ENCODE measurements around the gene PARD3B. TPM values are rescaled to one million over a fixed set of nuclear protein-coding genes. Genes with fewer than 3 reads are reported as not detected.

Gene PARD3B
- total and polyA plus RNA-seq, 2 of the 13 experiments (the other 11 are each of a cell fraction or from before 2014, with no cell fraction given) = 0.71 to 2.3 TPM

GRCh38 chr2:205610437-205610836 lies 1065.2 kb downstream of the PARD3B start:
- H4K20me1 ChIP-seq (ENCODE audit: insufficient read depth, low read length) = no peaks in the 10 kb centered on the region
- H3K79me2 ChIP-seq (ENCODE audit: insufficient read depth, low read length) = no peaks in the 10 kb centered on the region
- H3K9ac ChIP-seq (ENCODE audit: insufficient read depth, low read depth, low read length) = no peak overlapping the region
- in situ Hi-C loops (cut with HindIII; ENCODE audit: extremely low pct_ligation_motif_present, low pct_unique_long_range_greater_than_20kb) = no loop called here
- H3K9me3 ChIP-seq (ENCODE audit: low read length) = no peaks in the 10 kb centered on the region
- H3K36me3 ChIP-seq (replicated peaks in 1 of 2; ENCODE audit: control insufficient read depth in 1 of 2, insufficient read depth in 2 of 2, low read length in 2 of 2) = no peaks in the 10 kb centered on the region
- POLR2A ChIA-PET = no interaction called here
- no peak overlapping the region for H3K4me2 ChIP-seq (ENCODE audit: low read depth, low read length)
- H3K27me3 ChIP-seq (ENCODE audit: control insufficient read depth in 1 of 2, insufficient read depth in 2 of 2, low read length in 2 of 2) = no peaks in the 10 kb centered on the region
- H3K27ac ChIP-seq (ENCODE audit: extremely low read length, insufficient read depth, low read length) = no peak overlapping the region
- H3K4me3 ChIP-seq (replicated peaks in 1 of 3; ENCODE audit: insufficient read depth in 1 of 3, low read depth in 2 of 3, low read length in 3 of 3) = no peak overlapping the region
- WGBS (ENCODE audit: low lambda C conversion rate) = 37% methylated on average over 1 of the region's 1 CpG
- H3K4me1 ChIP-seq (ENCODE audit: insufficient read depth, low read length) = no peaks in the 10 kb centered on the region
- ATAC-seq (no peak), DNase-seq (ENCODE audit: low spot score) (no peak), FAIRE-seq (no peak)
- BruUV-seq (replicated peaks) = no TSS peak
- intact Hi-C loops (cut with micrococcal nuclease; ENCODE audit: unreplicated experiment) = no loop called here
- no peak overlapping the region for H2AFZ ChIP-seq (ENCODE audit: low read length)
- TF ChIP-seq DNMT3B (CRISPR knock-in tag; conservative IDR thresholded peaks at IDR 0.05) = no peak
- no peak for TF ChIP-seq HNRNPUL1 (IDR thresholded peaks at IDR 0.05; ENCODE audit: low read depth, low read length)
- no peak for TF ChIP-seq THAP9 (CRISPR knock-in tag; IDR thresholded peaks at IDR 0.05; ENCODE audit: borderline replicate concordance)
- no peak for TF ChIP-seq ZBTB21 (CRISPR knock-in tag; IDR thresholded peaks at IDR 0.05)
- TF ChIP-seq ZNF839 (CRISPR knock-in tag; IDR thresholded peaks at IDR 0.05; ENCODE audit: borderline replicate concordance) = no peak
- CTCF ChIA-PET (ENCODE audit: low intra/inter-chr PET ratio, low total read pairs) = no interaction called here

- Histone ChIP-seq H4K20me1 (ENCODE audit: insufficient read depth, low read length) (no peaks in the 10 kb centered on the region), H3K9ac (ENCODE audit: insufficient read depth, low read depth, low read length) (no peak overlapping the region), H3K36me3 (replicated peaks in 1 of 2; ENCODE audit: control insufficient read depth in 1 of 2, insufficient read depth in 2 of 2, low read length in 2 of 2) (no peaks in the 10 kb centered on the region), H3K4me2 (ENCODE audit: low read depth, low read length) (no peak overlapping the region), H3K9me3 (ENCODE audit: low read length) (no peaks in the 10 kb centered on the region), H3K4me1 (ENCODE audit: insufficient read depth, low read length) (no peaks in the 10 kb centered on the region), H3K27me3 (ENCODE audit: control insufficient read depth in 1 of 2, insufficient read depth in 2 of 2, low read length in 2 of 2) (no peaks in the 10 kb centered on the region), H2AFZ (ENCODE audit: low read length) (no peak overlapping the region), H3K27ac (ENCODE audit: extremely low read length, insufficient read depth, low read length) (no peak overlapping the region), H3K79me2 (ENCODE audit: insufficient read depth, low read length) (no peaks in the 10 kb centered on the region), H3K4me3 (replicated peaks in 1 of 3; ENCODE audit: insufficient read depth in 1 of 3, low read depth in 2 of 3, low read length in 3 of 3) (no peak overlapping the region)
- DNase-seq (ENCODE audit: low spot score) (no peak), FAIRE-seq (no peak), ATAC-seq (no peak)
- ChIA-PET POLR2A (no interaction called here), CTCF (ENCODE audit: low intra/inter-chr PET ratio, low total read pairs) (no interaction called here)
- intact Hi-C loops (cut with micrococcal nuclease; ENCODE audit: unreplicated experiment) (no loop called here), in situ Hi-C loops (cut with HindIII; ENCODE audit: extremely low pct_ligation_motif_present, low pct_unique_long_range_greater_than_20kb) (no loop called here)
- WGBS (ENCODE audit: low lambda C conversion rate) = 57% methylated on average over 4 of the region's 4 CpGs
- no TSS peak for BruUV-seq (replicated peaks)
- TF ChIP-seq POLR2A (IDR thresholded peaks at IDR 0.05; ENCODE audit: insufficient read depth in 1 of 2, low read depth in 2 of 2, low read length in 2 of 2) (no peak), ZSCAN29 (CRISPR knock-in tag; conservative IDR thresholded peaks at IDR 0.05) (no peak), ZBTB37 (CRISPR knock-in tag; IDR thresholded peaks at IDR 0.05) (no peak), ZBTB21 (CRISPR knock-in tag; IDR thresholded peaks at IDR 0.05) (no peak), MXI1 (IDR thresholded peaks at IDR 0.05; ENCODE audit: borderline replicate concordance, low read depth, low read length) (no peak), ZSCAN25 (CRISPR knock-in tag; IDR thresholded peaks at IDR 0.05) (no peak), ZNF18 (CRISPR knock-in tag; IDR thresholded peaks at IDR 0.05; ENCODE audit: insufficient replicate concordance) (no peak), HHEX (CRISPR knock-in tag; IDR thresholded peaks at IDR 0.05) (no peak), MAFG (CRISPR knock-in tag; IDR thresholded peaks at IDR 0.05) (no peak), ZNF75D (CRISPR knock-in tag; IDR thresholded peaks at IDR 0.05; ENCODE audit: borderline replicate concordance) (no peak), ZKSCAN8 (CRISPR knock-in tag; IDR thresholded peaks at IDR 0.05; ENCODE audit: borderline replicate concordance) (no peak)
These were observed 1067.4 kb downstream of the PARD3B start for GRCh38 chr2:205612636-205613035.

All from HepG2 (cell line).